Stimulated activated naive B cell treated with anti-CD40 and anti-IgM and Interleukin-4, amounts not matched to agents 10 μg/mL and 1 μg/mL and 100 μg/mL, for 72 hours (primary cell): Measurements from ENCODE around the gene CCDC137.

Experiments used
- ATAC-seq, 2 donors: fragments of 150-1000 bp; cut with Tn5 transposase; replicated peaks; 2 replicates each; pipeline ENCODE4 v1.10.0; 2021; ENCODE audit warnings: moderate library complexity in 1 of 2
- DNase-seq: peaks from one replicate; pipeline ENCODE4 v3.0.0; 2021
- H3K27ac Mint-ChIP-seq: one replicate; pipeline ENCODE4 v1.8.0; 2022; ENCODE audit warnings: mild to moderate bottlenecking, mixed read lengths
- H3K27me3 Mint-ChIP-seq, 2 donors: one replicate each; pipeline ENCODE4 v1.8.0; 2022; ENCODE audit warnings: mixed read lengths in 2 of 2
- H3K36me3 Mint-ChIP-seq, 2 donors: one replicate each; pipeline ENCODE4 v1.8.0; 2022; ENCODE audit warnings: mixed read lengths in 2 of 2, mild to moderate bottlenecking in 1 of 2
- H3K4me1 Mint-ChIP-seq, 2 donors: one replicate each; pipeline ENCODE4 v1.8.0; 2022; ENCODE audit warnings: mixed read lengths in 2 of 2, mild to moderate bottlenecking in 1 of 2
- H3K4me3 Mint-ChIP-seq, 2 donors: one replicate each; pipeline ENCODE4 v1.8.0; 2022; ENCODE audit warnings: mild to moderate bottlenecking in 2 of 2, mixed read lengths in 2 of 2, moderate library complexity in 1 of 2
- H3K9me3 Mint-ChIP-seq, 2 donors: one replicate each; pipeline ENCODE4 v1.8.0; 2022; ENCODE audit warnings: mixed read lengths in 2 of 2, mild to moderate bottlenecking in 1 of 2

The CCDC137 gene

DNA sequence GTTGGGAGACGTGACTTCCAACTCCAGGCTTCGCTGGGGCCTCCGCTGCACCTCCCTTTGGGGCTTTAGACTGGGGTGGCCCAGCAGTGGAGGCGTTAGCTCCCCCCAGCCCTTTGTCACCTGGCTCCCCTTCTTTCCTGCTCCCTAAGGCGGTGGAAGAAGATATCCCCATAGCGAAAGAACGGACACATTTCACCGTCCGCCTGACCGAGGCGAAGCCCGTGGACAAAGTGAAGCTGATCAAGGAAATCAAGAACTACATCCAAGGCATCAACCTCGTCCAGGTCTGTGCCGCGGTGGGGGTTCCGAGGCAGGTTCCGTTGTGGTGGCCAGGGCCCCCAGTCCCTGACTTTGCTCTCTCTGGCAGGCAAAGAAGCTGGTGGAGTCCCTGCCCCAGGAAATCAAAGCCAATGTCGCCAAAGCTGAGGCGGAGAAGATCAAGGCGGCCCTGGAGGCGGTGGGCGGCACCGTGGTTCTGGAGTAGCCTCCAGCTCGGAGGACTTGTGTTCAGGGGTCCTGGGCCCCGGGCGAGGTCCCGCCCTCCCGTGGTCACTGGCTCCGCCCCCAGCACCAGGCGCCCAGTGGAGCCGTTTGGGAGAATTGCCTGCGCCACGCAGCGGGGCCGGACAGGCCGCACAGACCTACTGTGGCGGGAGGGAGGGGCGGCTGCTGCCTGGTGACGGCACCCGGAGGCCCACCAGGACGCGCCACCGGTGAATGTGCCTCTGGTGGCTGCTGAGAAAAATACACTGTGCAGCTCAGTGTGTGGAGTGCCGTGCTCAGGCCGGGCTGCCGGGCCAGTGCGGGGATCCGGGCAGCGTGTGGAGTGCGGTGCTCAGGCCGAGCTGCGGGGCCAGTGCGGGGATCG is 40.5 kb downstream of the CCDC137 start:
- DNase-seq, result no peak
- Mint-ChIP-seq H3K9me3 (no peaks in the 10 kb centered on the region), H3K27ac (no peak overlapping the region), H3K4me1 (peaks cover 23 to 50% of the 10 kb centered on the region in 2 donors), H3K36me3 (peaks cover 29 to 52% of the 10 kb centered on the region in 2 donors), H3K27me3 (no peaks in the 10 kb centered on the region), H3K4me3 (no peak overlapping the region)
- no peak for ATAC-seq

GRCh38 chr17:81707725-81708646 is 41.4 kb downstream of the CCDC137 start:
- Mint-ChIP-seq H3K9me3 (no peaks in the 10 kb centered on the region), H3K4me1 (peaks cover 25 to 46% of the 10 kb centered on the region in 2 donors), H3K4me3 (no peak overlapping the region), H3K36me3 (peaks cover 21 to 43% of the 10 kb centered on the region in 2 donors), H3K27me3 (no peaks in the 10 kb centered on the region), H3K27ac (no peak overlapping the region)
- ATAC-seq (no peak), DNase-seq (no peak)

GRCh38 chr17:81708739-81709185 is 42.2 kb downstream of the CCDC137 start:
- H3K4me3 Mint-ChIP-seq, result no peak overlapping the region
- peaks cover 25 to 53% of the 10 kb centered on the region in 2 donors for H3K4me1 Mint-ChIP-seq
- peaks cover 21 to 43% of the 10 kb centered on the region in 2 donors for H3K36me3 Mint-ChIP-seq
- peak overlapping the region; percentile 69 for H3K27ac Mint-ChIP-seq
- DNase-seq (no peak), ATAC-seq (no peak)
- no peaks in the 10 kb centered on the region for H3K9me3 Mint-ChIP-seq
- H3K27me3 Mint-ChIP-seq, result no peaks in the 10 kb centered on the region

GRCh38 chr17:81710514-81711308 is 44.2 kb downstream of the CCDC137 start:
- no peak for ATAC-seq
- peaks cover 14 to 32% of the 10 kb centered on the region in 2 donors for H3K36me3 Mint-ChIP-seq
- peak overlapping the region; percentile 80 to 87 for H3K4me3 Mint-ChIP-seq
- H3K27me3 Mint-ChIP-seq, result no peaks in the 10 kb centered on the region
- no peaks in the 10 kb centered on the region for H3K9me3 Mint-ChIP-seq
- H3K27ac Mint-ChIP-seq, result peak overlapping the region; percentile 92
- no peak for DNase-seq
- H3K4me1 Mint-ChIP-seq, result peaks cover 18 to 49% of the 10 kb centered on the region in 2 donors

GRCh38 chr17:81711814-81712467 is 45.4 kb downstream of the CCDC137 start, which contains the start of gene SLC25A10:
TSS of gene SLC25A10 (plus strand) at chr17:81712284. CDS start at chr17:81712427, 143 bp downstream.
- Mint-ChIP-seq H3K36me3 (peaks cover 8 to 20% of the 10 kb centered on the region in 2 donors), H3K4me3 (peak within 1 kb of the TSS; percentile 82 to 87), H3K27me3 (no peaks in the 10 kb centered on the region), H3K9me3 (no peaks in the 10 kb centered on the region), H3K4me1 (peaks cover 15 to 40% of the 10 kb centered on the region in 2 donors), H3K27ac (peak within 1 kb of the TSS; percentile 92)
- DNase-seq (peak; percentile 74), ATAC-seq (peak; percentile 83 to 87)

DNA sequence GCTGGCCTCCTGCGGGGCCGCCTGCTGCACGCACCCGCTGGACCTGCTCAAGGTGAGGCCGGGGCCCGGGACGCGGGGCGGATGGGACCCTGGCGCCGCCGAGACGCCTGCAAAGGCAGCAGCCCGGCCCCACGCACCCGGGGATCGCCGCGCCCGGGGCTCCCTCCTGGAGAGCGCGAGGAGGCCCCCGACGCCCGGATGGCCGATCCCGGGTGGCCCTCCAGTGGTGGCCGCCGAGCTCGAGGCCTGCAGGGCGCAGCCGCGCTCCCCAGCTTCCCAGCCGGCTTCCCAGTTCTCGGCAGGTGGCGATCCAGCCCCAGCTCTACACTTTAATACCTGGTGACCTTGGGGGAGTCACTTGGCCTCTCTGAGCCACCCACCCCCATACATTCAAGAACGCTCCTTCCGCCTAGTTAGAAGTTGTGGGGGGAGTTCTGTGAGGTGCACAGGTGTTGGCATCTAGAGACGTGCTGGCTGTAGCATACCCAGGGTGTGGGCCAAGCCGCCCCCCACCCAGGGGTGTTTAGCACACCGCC is 46.0 kb downstream of the CCDC137 start:
- Mint-ChIP-seq H3K27me3 (no peaks in the 10 kb centered on the region), H3K36me3 (peaks cover 8 to 15% of the 10 kb centered on the region in 2 donors), H3K9me3 (no peaks in the 10 kb centered on the region), H3K4me1 (peaks cover 15 to 40% of the 10 kb centered on the region in 2 donors), H3K4me3 (peak overlapping the region; percentile 82 to 87), H3K27ac (peak overlapping the region; percentile 89)
- ATAC-seq, result peak; percentile 26 to 42
- DNase-seq, result no peak

GRCh38 chr17:81713004-81713555 is 46.5 kb downstream of the CCDC137 start:
- DNase-seq, result no peak
- H3K27ac Mint-ChIP-seq, result peak overlapping the region; percentile 89
- no peaks in the 10 kb centered on the region for H3K9me3 Mint-ChIP-seq
- peaks cover 8 to 16% of the 10 kb centered on the region in 2 donors for H3K36me3 Mint-ChIP-seq
- no peak for ATAC-seq
- H3K4me1 Mint-ChIP-seq, result peaks cover 15 to 40% of the 10 kb centered on the region in 2 donors
- H3K4me3 Mint-ChIP-seq, result peak overlapping the region; percentile 82 to 87
- H3K27me3 Mint-ChIP-seq, result no peaks in the 10 kb centered on the region

DNA sequence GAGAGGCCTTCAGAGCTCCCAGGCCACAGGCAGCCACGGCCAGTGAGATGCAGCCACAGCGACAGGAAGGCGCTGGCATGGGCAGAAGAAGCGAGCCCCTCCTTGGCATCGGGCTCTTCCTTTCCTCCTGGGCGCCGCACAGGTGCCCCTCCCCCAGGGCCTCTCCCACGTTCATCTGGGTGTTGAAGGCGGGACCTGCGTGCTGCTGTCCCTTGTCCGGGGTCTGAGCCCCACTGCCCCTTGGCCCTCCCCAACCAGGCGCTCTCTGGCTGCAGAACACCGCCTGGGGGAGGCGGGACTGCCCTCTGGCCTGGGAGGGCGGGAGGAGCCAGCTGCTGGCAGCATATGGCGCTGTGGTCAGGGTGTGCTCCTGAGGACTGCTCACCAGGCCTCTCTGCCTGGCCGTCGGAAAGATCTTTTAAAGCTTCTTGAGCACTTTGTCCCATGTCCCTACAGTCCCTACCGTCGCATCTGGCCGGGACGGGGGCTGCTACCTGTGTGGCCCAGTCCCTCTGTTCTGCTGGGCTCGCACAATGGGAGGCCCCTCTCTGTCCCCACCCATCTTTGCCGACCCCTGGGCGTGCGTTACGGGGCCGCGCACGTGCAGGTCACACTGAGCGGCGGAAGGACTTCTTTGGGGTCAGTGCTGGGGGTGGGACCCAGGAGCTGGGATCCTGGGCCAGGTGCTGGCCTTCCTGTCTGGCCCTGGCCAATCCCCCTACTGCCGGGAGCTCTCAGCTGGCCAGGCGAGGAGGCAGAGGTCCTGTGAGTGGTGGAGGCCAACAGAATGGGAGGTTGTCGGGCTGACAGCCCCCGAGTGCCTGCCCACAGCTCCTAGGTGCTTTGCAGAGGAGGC is 47.2 kb downstream of the CCDC137 start:
- H3K27ac Mint-ChIP-seq, result no peak overlapping the region

GRCh38 chr17:81714412-81715106 is 48.0 kb downstream of the CCDC137 start:
- Mint-ChIP-seq H3K4me1 (peaks cover 15 to 40% of the 10 kb centered on the region in 2 donors), H3K36me3 (peaks cover 6 to 15% of the 10 kb centered on the region in 2 donors), H3K27me3 (no peaks in the 10 kb centered on the region), H3K27ac (no peak overlapping the region), H3K4me3 (no peak overlapping the region), H3K9me3 (no peaks in the 10 kb centered on the region)
- no peak for DNase-seq
- no peak for ATAC-seq

More for the DNA sequence above, 47.2 kb downstream of the CCDC137 start:
- no peak for ATAC-seq
- no peaks in the 10 kb centered on the region for H3K27me3 Mint-ChIP-seq
- DNase-seq, result no peak
- peak overlapping the region in 1 of 2 donors; percentile 41 for H3K4me3 Mint-ChIP-seq
- no peaks in the 10 kb centered on the region for H3K9me3 Mint-ChIP-seq
- peaks cover 15 to 40% of the 10 kb centered on the region in 2 donors for H3K4me1 Mint-ChIP-seq
- H3K36me3 Mint-ChIP-seq, result peaks cover 8 to 15% of the 10 kb centered on the region in 2 donors

DNA sequence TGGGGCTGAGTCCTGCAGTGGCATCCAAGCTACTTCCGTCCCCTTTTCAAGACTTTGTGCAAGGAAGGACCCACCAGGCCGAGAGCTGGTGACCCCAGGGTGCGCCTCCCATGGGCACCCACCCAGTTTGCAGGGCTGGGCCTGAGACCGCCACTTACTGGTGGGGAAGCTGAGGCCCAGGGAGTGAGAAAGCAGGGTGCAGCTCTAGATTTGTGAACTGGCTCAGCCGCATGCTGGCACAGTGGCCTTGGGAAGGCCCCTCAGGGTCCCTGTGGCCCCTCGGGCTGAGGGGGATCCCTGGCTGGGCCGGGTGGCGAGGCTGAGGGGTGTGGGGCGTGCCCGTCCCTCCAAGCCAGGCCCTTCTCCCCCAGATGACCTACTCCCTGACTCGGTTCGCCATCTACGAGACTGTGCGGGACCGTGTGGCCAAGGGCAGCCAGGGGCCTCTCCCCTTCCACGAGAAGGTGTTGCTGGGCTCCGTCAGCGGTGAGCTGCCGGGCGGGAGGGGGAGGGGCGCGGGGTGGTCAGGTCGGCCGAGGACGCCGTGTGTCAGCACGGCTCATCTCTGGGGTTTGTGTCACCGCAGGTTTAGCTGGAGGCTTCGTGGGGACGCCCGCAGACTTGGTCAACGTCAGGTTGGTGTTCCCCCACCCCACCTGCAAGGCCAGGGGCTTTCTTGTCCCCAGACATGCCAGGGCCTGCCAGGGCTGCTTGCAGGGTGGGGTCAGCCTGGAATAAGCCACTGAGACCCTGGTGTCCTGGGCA is 48.8 kb downstream of the CCDC137 start:
- DNase-seq (no peak), ATAC-seq (no peak)
- H3K4me1 Mint-ChIP-seq, result peaks cover 12 to 37% of the 10 kb centered on the region in 2 donors
- H3K27me3 Mint-ChIP-seq, result no peaks in the 10 kb centered on the region
- peaks cover 3 to 18% of the 10 kb centered on the region in 2 donors for H3K36me3 Mint-ChIP-seq
- no peaks in the 10 kb centered on the region for H3K9me3 Mint-ChIP-seq
- no peak overlapping the region for H3K4me3 Mint-ChIP-seq
- no peak overlapping the region for H3K27ac Mint-ChIP-seq
